Activated B cell treated with CpG ODN at 0.5 μM for 24 hours (primary cell): ENCODE data around the gene GTF2F2. TPM values are rescaled to one million over a fixed set of nuclear protein-coding genes. Genes with fewer than 3 reads are reported as not detected.

ENCODE experiments used
- ATAC-seq: fragments of 200-7000 bp; cut with Tn5 transposase; one replicate; pipeline ENCODE4 v1.10.0; 2021; ENCODE audit warnings: low read depth, mild to moderate bottlenecking, moderate library complexity
- CTCF ChIA-PET: fragments of 350-600 bp; sonication (Branson Sonifier 250); formaldehyde crosslinking; loops from one replicate; lab custom pipeline; 2021; ENCODE audit warnings: antibody characterized with exemption; lab: Charles Lee
- POLR2A ChIA-PET: fragments of 350-600 bp; sonication (Branson Sonifier 250); formaldehyde crosslinking; loops from one replicate; lab custom pipeline; 2021; ENCODE audit warnings: antibody characterized with exemption; lab: Charles Lee
- DNase-seq: peaks from one replicate; pipeline ENCODE4 v3.0.0; 2022
- H3K27ac Mint-ChIP-seq: one replicate; pipeline ENCODE4 v1.8.0; 2020; ENCODE audit warnings: mixed read lengths
- H3K27me3 Mint-ChIP-seq: one replicate; pipeline ENCODE4 v1.8.0; 2021; ENCODE audit warnings: mixed read lengths
- H3K36me3 Mint-ChIP-seq: one replicate; pipeline ENCODE4 v1.8.0; 2021; ENCODE audit warnings: low read depth, mixed read lengths
- H3K4me1 Mint-ChIP-seq: one replicate; pipeline ENCODE4 v1.8.0; 2021; ENCODE audit warnings: mixed read lengths
- H3K4me3 Mint-ChIP-seq: one replicate; pipeline ENCODE4 v1.8.0; 2020; ENCODE audit warnings: mild to moderate bottlenecking, mixed read lengths
- H3K9me3 Mint-ChIP-seq: one replicate; pipeline ENCODE4 v1.8.0; 2020; ENCODE audit warnings: mixed read lengths
- CTCF ChIP-seq: fragments of 200-600 bp; IDR thresholded peaks from one replicate; pipeline ENCODE4 v1.8.0; 2022; ENCODE audit warnings: antibody characterized with exemption, mild to moderate bottlenecking
- intact Hi-C: fragments of 100-400 bp; cut with micrococcal nuclease; formaldehyde crosslinking; loops from one replicate; pipeline ENCODE4 v1.15.1; 2024
- total RNA-seq: library from RNA; stranded (reverse); gene quantifications from 2 replicates; pipeline ENCODE4 v1.2.3, GENCODE V29; 2022

GTF2F2 gene
- total RNA-seq, 1 donor from 2014 or later: 19.8 TPM

DNA sequence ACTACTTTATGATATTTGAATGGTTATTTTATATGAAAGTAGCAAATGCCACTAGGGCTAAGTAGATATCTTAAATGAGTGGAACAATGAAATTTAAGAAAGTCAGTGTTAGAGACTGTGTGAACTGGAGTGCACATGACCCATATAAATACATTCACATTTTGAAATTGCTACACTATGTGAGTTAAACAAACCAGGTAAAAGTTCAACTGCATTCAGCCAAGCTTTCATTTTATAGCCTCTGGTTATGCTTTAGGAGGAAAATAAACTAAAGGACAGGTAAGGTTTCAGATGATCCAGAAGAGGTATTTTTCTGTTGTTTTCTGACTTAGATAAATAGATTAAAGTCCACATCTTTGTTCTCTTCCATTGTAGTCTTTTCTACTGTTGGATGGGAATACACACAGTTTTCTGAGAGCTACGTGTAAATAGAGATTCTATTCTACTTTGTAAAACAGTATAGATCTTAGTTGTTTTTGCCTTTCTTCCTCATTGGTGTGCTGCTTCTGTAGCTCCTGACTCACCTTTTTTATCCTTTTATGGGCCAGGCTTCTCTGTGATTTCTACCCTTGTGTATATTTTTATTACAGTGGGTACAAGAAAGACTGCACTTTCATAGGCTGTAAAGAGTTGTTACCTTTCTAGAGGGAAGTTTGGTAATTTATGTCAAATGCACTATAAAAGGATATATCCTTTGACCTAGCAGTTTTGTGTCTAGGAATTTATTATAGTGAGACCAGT is 135.1 kb downstream of the GTF2F2 start:
- no peak for ATAC-seq
- peaks cover 9% of the 10 kb centered on the region for H3K4me1 Mint-ChIP-seq
- no peak for TF ChIP-seq CTCF
- no peak overlapping the region for H3K27ac Mint-ChIP-seq
- ChIA-PET CTCF (no interaction called here), POLR2A (no interaction called here)
- H3K27me3 Mint-ChIP-seq: no peaks in the 10 kb centered on the region
- intact Hi-C loops: no loop called here
- DNase-seq: no peak
- peaks cover 36% of the 10 kb centered on the region for H3K36me3 Mint-ChIP-seq
- H3K9me3 Mint-ChIP-seq: no peaks in the 10 kb centered on the region
- H3K4me3 Mint-ChIP-seq: no peak overlapping the region

DNA sequence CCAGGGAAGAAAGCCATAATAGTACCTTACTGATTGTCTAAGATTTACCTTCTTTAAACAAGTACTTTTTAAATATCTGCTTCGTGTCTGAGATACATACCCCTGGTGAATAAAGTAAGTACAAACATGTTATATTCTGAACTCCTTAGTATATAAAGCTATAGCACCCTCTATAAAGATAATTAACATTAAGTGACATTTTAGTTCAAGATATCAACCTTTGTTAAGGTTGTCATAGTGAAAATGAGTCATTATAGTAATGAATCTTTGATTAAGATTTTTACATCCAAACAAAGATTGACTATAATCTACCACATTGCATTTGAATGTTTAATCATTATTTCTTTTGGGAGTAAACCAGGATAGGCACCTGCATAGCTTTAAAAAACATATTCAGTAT is 135.9 kb downstream of the GTF2F2 start:
- Mint-ChIP-seq H3K9me3 (no peaks in the 10 kb centered on the region), H3K4me3 (no peak overlapping the region), H3K27me3 (no peaks in the 10 kb centered on the region), H3K36me3 (peaks cover 34% of the 10 kb centered on the region), H3K27ac (no peak overlapping the region), H3K4me1 (peaks cover 9% of the 10 kb centered on the region)
- POLR2A ChIA-PET: no interaction called here
- no peak for DNase-seq
- intact Hi-C loops: no loop called here
- ATAC-seq: no peak
- CTCF ChIA-PET: no interaction called here
- TF ChIP-seq CTCF: no peak

GRCh38 chr13:45257638-45258333 is 137.5 kb downstream of the GTF2F2 start:
- no peaks in the 10 kb centered on the region for H3K9me3 Mint-ChIP-seq
- no peak overlapping the region for H3K4me3 Mint-ChIP-seq
- peaks cover 9% of the 10 kb centered on the region for H3K4me1 Mint-ChIP-seq
- CTCF ChIA-PET: interaction anchor here (1.1 kb wide), 1 partner anchor 211 kb away, joined by 4 read pairs; no protein-coding TSS in a partner anchor
- H3K27ac Mint-ChIP-seq: no peak overlapping the region
- no peak for TF ChIP-seq CTCF
- ATAC-seq: no peak
- POLR2A ChIA-PET: no interaction called here
- no peaks in the 10 kb centered on the region for H3K27me3 Mint-ChIP-seq
- no peak for DNase-seq
- intact Hi-C loops: no loop called here
- peaks cover 30% of the 10 kb centered on the region for H3K36me3 Mint-ChIP-seq

- H3K9me3 Mint-ChIP-seq: no peaks in the 10 kb centered on the region
- no peak for TF ChIP-seq CTCF
- DNase-seq (no peak), ATAC-seq (no peak)
- H3K36me3 Mint-ChIP-seq: peaks cover 26% of the 10 kb centered on the region
- intact Hi-C loops: no loop called here
- ChIA-PET CTCF (interaction anchor here (1.1 kb wide), 1 partner anchor 212 kb away, joined by 4 read pairs; no protein-coding TSS in a partner anchor), POLR2A (no interaction called here)
- no peak overlapping the region for H3K27ac Mint-ChIP-seq
- H3K4me3 Mint-ChIP-seq: no peak overlapping the region
- H3K4me1 Mint-ChIP-seq: peaks cover 9% of the 10 kb centered on the region
- H3K27me3 Mint-ChIP-seq: no peaks in the 10 kb centered on the region
Measured at GRCh38 chr13:45258334-45258675, 138.0 kb downstream of the GTF2F2 start.

DNA sequence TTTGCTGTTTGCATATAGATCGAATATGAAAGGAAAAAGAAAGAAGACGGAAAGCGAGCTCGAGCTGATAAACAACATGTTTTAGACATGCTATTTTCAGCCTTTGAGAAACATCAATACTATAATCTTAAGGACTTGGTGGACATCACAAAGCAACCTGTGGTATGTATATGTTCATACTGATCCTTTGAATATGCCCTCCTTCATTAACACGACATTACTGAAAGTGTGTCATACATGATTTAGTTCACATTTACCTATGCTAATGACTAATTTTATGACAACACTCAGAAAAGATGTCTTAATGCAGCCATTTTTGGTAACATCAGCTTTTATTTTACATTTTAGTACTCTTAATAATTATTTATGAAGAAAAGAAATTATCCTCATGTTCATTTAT is 146.9 kb downstream of the GTF2F2 start:
- ChIA-PET POLR2A (no interaction called here), CTCF (no interaction called here)
- no peak overlapping the region for H3K4me3 Mint-ChIP-seq
- H3K4me1 Mint-ChIP-seq: no peaks in the 10 kb centered on the region
- ATAC-seq (no peak), DNase-seq (no peak)
- intact Hi-C loops: no loop called here
- H3K27me3 Mint-ChIP-seq: no peaks in the 10 kb centered on the region
- no peak for TF ChIP-seq CTCF
- no peak overlapping the region for H3K27ac Mint-ChIP-seq
- H3K36me3 Mint-ChIP-seq: peaks cover 23% of the 10 kb centered on the region
- H3K9me3 Mint-ChIP-seq: no peaks in the 10 kb centered on the region
